SK-N-SH (cell line): Measurements from ENCODE around the gene PCDHA7. TPM values are rescaled to one million over a fixed set of nuclear protein-coding genes. Genes with fewer than 3 reads are reported as not detected.

Source experiments
- CTCF ChIA-PET: fragments of 300-600, 350-600 bp; formaldehyde crosslinking; extraction: SDS; loops from one replicate; lab custom pipeline; 2021; lab: Yijun Ruan, JAX
- POLR2A ChIA-PET: fragments of 350-600 bp; sonication (Branson Sonifier 250); formaldehyde crosslinking; extraction: SDS; loops from one replicate; lab custom pipeline; 2020; ENCODE audit warnings: antibody characterized with exemption, inconsistent platforms; lab: Yijun Ruan, JAX
- DNase-seq: peaks from one replicate; pipeline ENCODE4 v3.0.0; 2012
- H2AFZ ChIP-seq: fragments of 200-600 bp; sonication (generic); 2 replicates; pipeline ENCODE4 v1.8.1; 2016; ENCODE audit warnings: antibody characterized with exemption, mild to moderate bottlenecking, low read depth
- H3F3A ChIP-seq: fragments of 200-600 bp; sonication (generic); replicated peaks from 2 replicates; pipeline ENCODE3; 2016; ENCODE audit warnings: antibody characterized with exemption, mild to moderate bottlenecking; ENCODE audit not compliant: insufficient read depth
- H3K27ac ChIP-seq, 2 experiments: fragments of 200-500 bp in 1 of 2; fragments of 200-600 bp in 1 of 2; sonication (Bioruptor generic) in 1 of 2; sonication (generic), shearing (Covaris generic) in 1 of 2; 2 replicates each; pipeline versions ENCODE4 v1.5.1 to v1.6.1; 2014 to 2016; ENCODE audit warnings: low read depth in 2 of 2, inconsistent platforms in 1 of 2, low read length in 1 of 2, mild to moderate bottlenecking in 1 of 2, mixed read lengths in 1 of 2
- H3K27me3 ChIP-seq: fragments of 200-600 bp; sonication (generic), shearing (Covaris generic); 2 replicates; pipeline ENCODE4 v1.6.1; 2016; ENCODE audit warnings: mixed run types; ENCODE audit not compliant: insufficient read depth
- H3K36me3 ChIP-seq, 2 experiments: fragments of 200-500 bp in 1 of 2; fragments of 200-600 bp in 1 of 2; sonication (Bioruptor generic) in 1 of 2; sonication (generic) in 1 of 2; replicated peaks in 1 of 2; 2 replicates each; pipeline versions ENCODE3 to v1.5.1; 2014 to 2016; ENCODE audit warnings: low read length in 1 of 2, mild to moderate bottlenecking in 1 of 2; ENCODE audit not compliant: insufficient read depth in 2 of 2, control insufficient read depth in 1 of 2
- H3K4me1 ChIP-seq, 2 experiments: fragments of 200-500 bp in 1 of 2; fragments of 200-600 bp in 1 of 2; sonication (Bioruptor generic) in 1 of 2; sonication (generic), shearing (Covaris generic) in 1 of 2; 2 replicates each; pipeline versions ENCODE4 v1.5.1 to v1.6.1; 2014 to 2016; ENCODE audit warnings: low read depth in 1 of 2, low read length in 1 of 2, mixed run types in 1 of 2; ENCODE audit not compliant: insufficient read depth in 2 of 2, control insufficient read depth in 1 of 2
- H3K4me2 ChIP-seq: fragments of 200-600 bp; sonication (generic), shearing (Covaris generic); 2 replicates; pipeline ENCODE4 v1.6.1; 2017; ENCODE audit warnings: mixed run types
- H3K4me3 ChIP-seq, 2 experiments: fragments of 200-500 bp in 1 of 2; fragments of 200-600 bp in 1 of 2; sonication (Bioruptor generic) in 1 of 2; sonication (generic), shearing (Covaris generic) in 1 of 2; 2 replicates each; pipeline versions ENCODE4 v1.5.1 to v1.8.1; 2014 to 2016; ENCODE audit warnings: low read depth in 2 of 2, inconsistent platforms in 1 of 2, low read length in 1 of 2, mild to moderate bottlenecking in 1 of 2, mixed read lengths in 1 of 2, moderate library complexity in 1 of 2
- H3K79me2 ChIP-seq: fragments of 200-600 bp; sonication (generic); 2 replicates; pipeline ENCODE4 v1.8.1; 2017; ENCODE audit warnings: mild to moderate bottlenecking; ENCODE audit not compliant: insufficient read depth
- H3K9ac ChIP-seq: fragments of 200-600 bp; sonication (generic); 2 replicates; pipeline ENCODE4 v1.6.1; 2017; ENCODE audit warnings: mixed run types
- H3K9me2 ChIP-seq: fragments of 200-600 bp; sonication (generic); 2 replicates; pipeline ENCODE4 v1.6.1; 2017; ENCODE audit warnings: mixed run types
- H3K9me3 ChIP-seq: fragments of 200-600 bp; sonication (generic); 2 replicates; pipeline ENCODE4 v1.6.1; 2017; ENCODE audit warnings: mixed run types, mild to moderate bottlenecking, moderate library complexity
- H4K20me1 ChIP-seq: fragments of 200-600 bp; sonication (generic); 2 replicates; pipeline ENCODE4 v1.6.1; 2017; ENCODE audit warnings: mild to moderate bottlenecking, mixed run types; ENCODE audit not compliant: insufficient read depth
- CHD2 ChIP-seq: fragments of 150-350 bp; IDR thresholded peaks from 2 replicates; pipeline ENCODE4 v1.6.1; 2018; ENCODE audit warnings: low read length; ENCODE audit not compliant: partially characterized antibody
- EP300 ChIP-seq, 2 experiments: IDR thresholded peaks; 2 replicates each; pipeline versions ENCODE4 v1.4.0 to v1.6.1; 2012; ENCODE audit warnings: borderline replicate concordance in 1 of 2, low read depth in 1 of 2, low read length in 1 of 2
- EZH2phosphoT487 ChIP-seq: fragments of 200-600 bp; sonication (generic); IDR thresholded peaks from 2 replicates; pipeline ENCODE4 v1.6.1; 2017; ENCODE audit warnings: low read depth, mixed run types, mild to moderate bottlenecking, antibody characterized with exemption, moderate library complexity, borderline replicate concordance
- FOSL2 ChIP-seq: IDR thresholded peaks from 2 replicates; pipeline ENCODE4 v1.4.0; 2012; ENCODE audit warnings: low read depth, mild to moderate bottlenecking, moderate library complexity, borderline replicate concordance
- FOXM1 ChIP-seq: IDR thresholded peaks from 2 replicates; pipeline ENCODE4 v1.4.0; 2012; ENCODE audit warnings: low read depth, mild to moderate bottlenecking
- GATA2 ChIP-seq: sonication (generic); formaldehyde crosslinking; IDR thresholded peaks from 2 replicates; pipeline ENCODE4 v1.5.0; 2020; ENCODE audit warnings: mild to moderate bottlenecking, missing genetic modification reagents
- MXI1 ChIP-seq: IDR thresholded peaks from 2 replicates; pipeline ENCODE4 v1.6.1; 2012; ENCODE audit warnings: mild to moderate bottlenecking, low read depth, low read length, improper control_type of control experiment
- NFIC ChIP-seq: IDR thresholded peaks from 2 replicates; pipeline ENCODE4 v1.4.0; 2012; ENCODE audit warnings: borderline replicate concordance
- NRF1 ChIP-seq: IDR thresholded peaks from 2 replicates; pipeline ENCODE4 v1.6.1; 2012; ENCODE audit warnings: low read depth, mild to moderate bottlenecking, low read length
- RAD21 ChIP-seq: IDR thresholded peaks from 2 replicates; pipeline ENCODE4 v1.6.1; 2012; ENCODE audit warnings: mild to moderate bottlenecking, low read length
- RCOR1 ChIP-seq: fragments of 150-350 bp; IDR thresholded peaks from 2 replicates; pipeline ENCODE4 v1.6.1; 2017; ENCODE audit warnings: antibody characterized with exemption, low read length
- RXRA ChIP-seq: IDR thresholded peaks from 2 replicates; pipeline ENCODE4 v1.4.0; 2012; ENCODE audit warnings: low read depth, mild to moderate bottlenecking, borderline replicate concordance
- SMC3 ChIP-seq: IDR thresholded peaks from 2 replicates; pipeline ENCODE4 v1.6.1; 2012; ENCODE audit warnings: low read depth, low read length, improper control_type of control experiment
- TEAD4 ChIP-seq: IDR thresholded peaks from 2 replicates; pipeline ENCODE4 v1.4.0; 2012; ENCODE audit warnings: mild to moderate bottlenecking, borderline replicate concordance; ENCODE audit not compliant: insufficient read depth
- WGBS: methylation state at CpG from one replicate; pipeline ENCODE4 v1.1.6; 2017; ENCODE audit warnings: low lambda C conversion rate; 5-methylcytosine and 5-hydroxymethylcytosine counted together
- polyA plus RNA-seq, 3 experiments: library from polyadenylated mRNA; depleted of rRNA; stranded (reverse); fragments of >200 nt; gene quantifications; 2 replicates each; pipeline ENCODE4 v1.2.3, GENCODE V29; 2012
- TF ChIP-seq, protein P1 (sequence below): IDR thresholded peaks from 2 replicates; pipeline ENCODE4 v1.6.1; 2012; ENCODE audit warnings: mild to moderate bottlenecking, low read depth, low read length, moderate library complexity
- TF ChIP-seq, protein P2 (sequence below): IDR thresholded peaks from 2 replicates; pipeline ENCODE4; 2012
- TF ChIP-seq, protein P3 (sequence below): fragments of 200-600 bp; sonication (generic); IDR thresholded peaks from 2 replicates; pipeline ENCODE4 v1.6.1; 2017; ENCODE audit warnings: antibody characterized with exemption, mild to moderate bottlenecking, moderate library complexity

Gene PCDHA7
- polyA plus RNA-seq, 1 of the 3 experiments (the other 2 are of a cell fraction) = 0.15 TPM

DNA sequence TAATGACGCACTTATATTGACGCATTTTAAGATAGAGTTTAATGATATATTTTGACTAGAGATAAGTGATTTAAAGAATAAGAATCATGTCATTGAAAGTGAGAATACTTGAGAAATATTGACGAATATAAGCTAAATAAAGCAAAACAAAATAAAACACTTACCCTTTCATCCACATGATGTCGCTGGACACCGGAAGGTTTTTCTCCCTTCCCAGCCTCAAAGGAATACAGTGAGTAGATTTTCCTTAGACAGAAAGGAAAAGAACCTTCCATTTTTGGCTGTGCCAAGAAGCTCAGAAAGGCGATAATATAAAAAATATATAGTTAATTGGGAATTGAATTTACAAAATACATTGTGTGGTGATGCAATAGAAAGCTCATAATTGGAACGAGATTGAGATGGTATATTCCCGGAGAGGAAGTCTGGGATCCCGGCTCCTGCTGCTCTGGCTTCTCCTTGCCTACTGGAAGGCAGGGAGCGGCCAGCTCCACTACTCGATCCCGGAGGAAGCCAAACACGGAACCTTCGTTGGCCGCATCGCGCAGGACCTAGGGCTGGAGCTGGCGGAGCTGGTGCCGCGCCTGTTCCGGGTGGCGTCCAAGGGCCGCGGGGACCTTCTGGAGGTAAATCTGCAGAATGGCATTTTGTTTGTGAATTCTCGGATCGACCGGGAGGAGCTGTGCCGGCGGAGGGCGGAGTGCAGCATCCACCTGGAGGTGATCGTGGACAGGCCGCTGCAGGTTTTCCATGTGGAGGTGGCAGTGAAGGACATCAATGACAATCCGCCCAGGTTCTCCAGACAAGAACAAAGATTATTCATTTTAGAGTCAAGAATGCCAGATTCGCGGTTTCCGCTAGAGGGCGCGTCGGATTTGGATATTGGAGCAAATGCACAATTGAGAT lies 12.4 kb upstream of the PCDHA7 start, which contains the start of gene PCDHA5:
PCDHA5 (plus strand) TSS at position 239 of the 906 bp plus-strand sequence.
- Histone ChIP-seq H3K27me3 (no peaks in the 10 kb centered on the region), H3K4me1 (no peaks in the 10 kb centered on the region), H4K20me1 (no peaks in the 10 kb centered on the region), H2AFZ (no peak within 1 kb of the TSS), H3K36me3 (no peaks in the 10 kb centered on the region), H3K9me3 (no peaks in the 10 kb centered on the region), H3K9ac (no peak within 1 kb of the TSS), H3K27ac (no peak within 1 kb of the TSS), H3K9me2 (no peaks in the 10 kb centered on the region), H3K4me2 (no peak within 1 kb of the TSS), H3F3A (no peaks in the 10 kb centered on the region), H3K79me2 (no peaks in the 10 kb centered on the region), H3K4me3 (no peak within 1 kb of the TSS)
- POLR2A ChIA-PET = no interaction called here
- CTCF ChIA-PET = interaction anchor here (0.6 to 2.9 kb wide), 6 partner anchors 14 to 187 kb away, joined by 3 to 14 read pairs (median 4); partner anchors contain the start of genes PCDHA4, PCDHA8 and PCDHAC1
- no peak for DNase-seq
- 75% methylated on average over 39 of the region's 39 CpGs for WGBS
- TF ChIP-seq RCOR1 = no peak
- TF ChIP-seq, protein P1, sequence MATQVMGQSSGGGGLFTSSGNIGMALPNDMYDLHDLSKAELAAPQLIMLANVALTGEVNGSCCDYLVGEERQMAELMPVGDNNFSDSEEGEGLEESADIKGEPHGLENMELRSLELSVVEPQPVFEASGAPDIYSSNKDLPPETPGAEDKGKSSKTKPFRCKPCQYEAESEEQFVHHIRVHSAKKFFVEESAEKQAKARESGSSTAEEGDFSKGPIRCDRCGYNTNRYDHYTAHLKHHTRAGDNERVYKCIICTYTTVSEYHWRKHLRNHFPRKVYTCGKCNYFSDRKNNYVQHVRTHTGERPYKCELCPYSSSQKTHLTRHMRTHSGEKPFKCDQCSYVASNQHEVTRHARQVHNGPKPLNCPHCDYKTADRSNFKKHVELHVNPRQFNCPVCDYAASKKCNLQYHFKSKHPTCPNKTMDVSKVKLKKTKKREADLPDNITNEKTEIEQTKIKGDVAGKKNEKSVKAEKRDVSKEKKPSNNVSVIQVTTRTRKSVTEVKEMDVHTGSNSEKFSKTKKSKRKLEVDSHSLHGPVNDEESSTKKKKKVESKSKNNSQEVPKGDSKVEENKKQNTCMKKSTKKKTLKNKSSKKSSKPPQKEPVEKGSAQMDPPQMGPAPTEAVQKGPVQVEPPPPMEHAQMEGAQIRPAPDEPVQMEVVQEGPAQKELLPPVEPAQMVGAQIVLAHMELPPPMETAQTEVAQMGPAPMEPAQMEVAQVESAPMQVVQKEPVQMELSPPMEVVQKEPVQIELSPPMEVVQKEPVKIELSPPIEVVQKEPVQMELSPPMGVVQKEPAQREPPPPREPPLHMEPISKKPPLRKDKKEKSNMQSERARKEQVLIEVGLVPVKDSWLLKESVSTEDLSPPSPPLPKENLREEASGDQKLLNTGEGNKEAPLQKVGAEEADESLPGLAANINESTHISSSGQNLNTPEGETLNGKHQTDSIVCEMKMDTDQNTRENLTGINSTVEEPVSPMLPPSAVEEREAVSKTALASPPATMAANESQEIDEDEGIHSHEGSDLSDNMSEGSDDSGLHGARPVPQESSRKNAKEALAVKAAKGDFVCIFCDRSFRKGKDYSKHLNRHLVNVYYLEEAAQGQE = no peak
- TF ChIP-seq NRF1 = no peak
- TF ChIP-seq RAD21 = no peak
- no peak for TF ChIP-seq FOSL2
- no peak for TF ChIP-seq EZH2phosphoT487
- TF ChIP-seq, all 33 proteins: peak for 0

DNA sequence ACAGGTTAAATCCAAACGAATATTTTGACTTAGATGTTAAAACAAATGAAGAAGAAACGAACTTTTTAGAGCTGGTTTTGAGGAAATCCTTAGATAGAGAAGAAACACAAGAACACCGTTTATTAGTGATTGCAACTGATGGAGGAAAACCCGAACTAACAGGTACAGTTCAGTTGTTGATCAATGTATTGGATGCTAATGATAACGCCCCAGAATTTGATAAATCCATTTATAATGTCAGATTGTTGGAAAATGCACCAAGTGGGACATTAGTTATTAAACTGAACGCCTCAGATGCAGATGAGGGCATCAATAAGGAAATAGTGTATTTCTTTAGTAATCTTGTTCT lies 11.8 kb upstream of the PCDHA7 start:
- no peak for DNase-seq
- Histone ChIP-seq H3K36me3 (no peaks in the 10 kb centered on the region), H2AFZ (no peak overlapping the region), H3K9me3 (no peaks in the 10 kb centered on the region), H3K27ac (no peak overlapping the region), H3K4me1 (no peaks in the 10 kb centered on the region), H3F3A (no peaks in the 10 kb centered on the region), H3K79me2 (no peaks in the 10 kb centered on the region), H3K27me3 (no peaks in the 10 kb centered on the region), H3K9ac (no peak overlapping the region), H4K20me1 (no peaks in the 10 kb centered on the region), H3K4me2 (no peak overlapping the region), H3K9me2 (no peaks in the 10 kb centered on the region), H3K4me3 (no peak overlapping the region)
- 18% methylated on average over 6 of the region's 6 CpGs for WGBS
- CTCF ChIA-PET = interaction anchor here (0.6 to 2.9 kb wide), 3 partner anchors 15 to 187 kb away, joined by 5 to 14 read pairs (median 10); partner anchors contain the start of genes PCDHA4 and PCDHA8
- POLR2A ChIA-PET = no interaction called here
- TF ChIP-seq FOXM1 = no peak
- TF ChIP-seq EZH2phosphoT487 = no peak
- TF ChIP-seq GATA2 (CRISPR knock-in tag) = no peak
- no peak for TF ChIP-seq CHD2
- no peak for TF ChIP-seq TEAD4
- TF ChIP-seq, protein P2, sequence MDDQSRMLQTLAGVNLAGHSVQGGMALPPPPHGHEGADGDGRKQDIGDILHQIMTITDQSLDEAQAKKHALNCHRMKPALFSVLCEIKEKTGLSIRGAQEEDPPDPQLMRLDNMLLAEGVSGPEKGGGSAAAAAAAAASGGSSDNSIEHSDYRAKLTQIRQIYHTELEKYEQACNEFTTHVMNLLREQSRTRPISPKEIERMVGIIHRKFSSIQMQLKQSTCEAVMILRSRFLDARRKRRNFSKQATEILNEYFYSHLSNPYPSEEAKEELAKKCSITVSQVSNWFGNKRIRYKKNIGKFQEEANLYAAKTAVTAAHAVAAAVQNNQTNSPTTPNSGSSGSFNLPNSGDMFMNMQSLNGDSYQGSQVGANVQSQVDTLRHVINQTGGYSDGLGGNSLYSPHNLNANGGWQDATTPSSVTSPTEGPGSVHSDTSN = no peak
- no peak for TF ChIP-seq SMC3
- TF ChIP-seq, protein P3, sequence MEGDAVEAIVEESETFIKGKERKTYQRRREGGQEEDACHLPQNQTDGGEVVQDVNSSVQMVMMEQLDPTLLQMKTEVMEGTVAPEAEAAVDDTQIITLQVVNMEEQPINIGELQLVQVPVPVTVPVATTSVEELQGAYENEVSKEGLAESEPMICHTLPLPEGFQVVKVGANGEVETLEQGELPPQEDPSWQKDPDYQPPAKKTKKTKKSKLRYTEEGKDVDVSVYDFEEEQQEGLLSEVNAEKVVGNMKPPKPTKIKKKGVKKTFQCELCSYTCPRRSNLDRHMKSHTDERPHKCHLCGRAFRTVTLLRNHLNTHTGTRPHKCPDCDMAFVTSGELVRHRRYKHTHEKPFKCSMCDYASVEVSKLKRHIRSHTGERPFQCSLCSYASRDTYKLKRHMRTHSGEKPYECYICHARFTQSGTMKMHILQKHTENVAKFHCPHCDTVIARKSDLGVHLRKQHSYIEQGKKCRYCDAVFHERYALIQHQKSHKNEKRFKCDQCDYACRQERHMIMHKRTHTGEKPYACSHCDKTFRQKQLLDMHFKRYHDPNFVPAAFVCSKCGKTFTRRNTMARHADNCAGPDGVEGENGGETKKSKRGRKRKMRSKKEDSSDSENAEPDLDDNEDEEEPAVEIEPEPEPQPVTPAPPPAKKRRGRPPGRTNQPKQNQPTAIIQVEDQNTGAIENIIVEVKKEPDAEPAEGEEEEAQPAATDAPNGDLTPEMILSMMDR = no peak
- TF ChIP-seq NFIC = no peak
- TF ChIP-seq RXRA = no peak
- no peak for TF ChIP-seq EP300 (IDR thresholded peaks at IDR 0.05; ENCODE audit: borderline replicate concordance in 1 of 2, low read depth in 1 of 2, low read length in 1 of 2)
- TF ChIP-seq MXI1 = no peak
